ENCODE measurements around the gene PDE1C. TPM values are rescaled to one million over a fixed set of nuclear protein-coding genes. Genes with fewer than 3 reads are reported as not detected.

PDE1C gene
- total RNA-seq, 1 donor from 2014 or later: 0.03 TPM

- no peak for DNase-seq (ENCODE audit: low read depth)
Measured at GRCh38 chr7:31899356-31899927, 170.8 kb downstream of the PDE1C start.

- DNase-seq (ENCODE audit: low read depth): no peak
Measured at GRCh38 chr7:31896925-31897324, 173.3 kb downstream of the PDE1C start.

GRCh38 chr7:31894308-31894707 is 175.9 kb downstream of the PDE1C start:
- no peak for DNase-seq (ENCODE audit: low read depth)

GRCh38 chr7:31893365-31893764 is 176.8 kb downstream of the PDE1C start:
- DNase-seq (ENCODE audit: low read depth): no peak

- no peak for DNase-seq (ENCODE audit: low read depth)
Measured at GRCh38 chr7:31892099-31892829, 177.9 kb downstream of the PDE1C start.

- no peak for DNase-seq (ENCODE audit: low read depth)
Measured at GRCh38 chr7:31890766-31891165, 179.4 kb downstream of the PDE1C start.

- DNase-seq (ENCODE audit: low read depth): no peak
Measured at GRCh38 chr7:31890198-31890597, 180.0 kb downstream of the PDE1C start.

GRCh38 chr7:31887006-31887405 is 183.2 kb downstream of the PDE1C start:
- DNase-seq (ENCODE audit: low read depth): no peak

DNA sequence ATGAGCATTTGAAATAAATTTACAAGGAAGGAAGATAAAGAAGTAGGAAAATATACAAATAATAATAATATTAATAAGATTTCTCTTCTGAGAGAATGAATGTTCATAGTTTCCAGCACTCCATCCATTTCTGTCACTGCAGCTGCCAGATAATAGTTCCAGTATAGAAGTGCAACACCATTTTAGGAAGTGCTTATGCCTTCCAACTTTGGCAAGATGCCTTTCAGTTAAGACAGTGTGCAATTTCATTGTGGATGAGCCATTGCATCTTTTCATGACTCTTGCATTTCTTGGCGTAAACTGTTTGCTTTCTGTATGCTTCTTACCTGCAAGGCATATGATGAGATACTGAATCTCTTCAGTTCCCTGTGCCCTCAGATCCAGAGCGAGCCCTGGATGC is 185.0 kb downstream of the PDE1C start:
- no peak for DNase-seq (ENCODE audit: low read depth)

- DNase-seq (ENCODE audit: low read depth): no peak
Measured at GRCh38 chr7:31883761-31884164, 186.4 kb downstream of the PDE1C start.

- peak; percentile 30 for DNase-seq (ENCODE audit: low read depth)
Measured at GRCh38 chr7:31882187-31882586, 188.0 kb downstream of the PDE1C start.

DNA sequence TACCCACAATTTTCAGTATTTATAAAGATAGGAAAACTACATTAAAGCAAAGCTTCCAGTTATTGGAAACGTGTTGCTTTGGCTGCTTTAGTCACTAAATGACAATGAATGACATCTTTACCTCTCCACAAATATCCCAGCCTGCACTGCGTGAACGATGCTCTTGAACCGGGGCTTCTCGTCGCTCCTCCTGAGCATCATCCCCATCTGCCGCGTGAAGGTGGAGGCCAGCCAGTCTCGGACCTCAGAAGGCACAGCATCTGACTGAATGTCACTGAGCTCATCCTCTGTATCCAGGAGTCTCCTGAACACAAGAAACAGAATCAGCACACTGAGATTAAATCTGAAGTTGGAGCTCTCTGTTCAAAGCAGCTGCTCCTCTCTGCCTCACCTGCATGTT is 191.3 kb downstream of the PDE1C start:
- DNase-seq (ENCODE audit: low read depth): no peak

- no peak for DNase-seq (ENCODE audit: low read depth)
Measured at GRCh38 chr7:31875424-31875823, 194.8 kb downstream of the PDE1C start.

GRCh38 chr7:31874631-31875386 is 195.4 kb downstream of the PDE1C start:
- no peak for DNase-seq (ENCODE audit: low read depth)

GRCh38 chr7:31873816-31874597 is 196.2 kb downstream of the PDE1C start:
- no peak for DNase-seq (ENCODE audit: low read depth)

GRCh38 chr7:31872545-31873370 is 197.4 kb downstream of the PDE1C start:
- no peak for DNase-seq (ENCODE audit: low read depth)

DNA sequence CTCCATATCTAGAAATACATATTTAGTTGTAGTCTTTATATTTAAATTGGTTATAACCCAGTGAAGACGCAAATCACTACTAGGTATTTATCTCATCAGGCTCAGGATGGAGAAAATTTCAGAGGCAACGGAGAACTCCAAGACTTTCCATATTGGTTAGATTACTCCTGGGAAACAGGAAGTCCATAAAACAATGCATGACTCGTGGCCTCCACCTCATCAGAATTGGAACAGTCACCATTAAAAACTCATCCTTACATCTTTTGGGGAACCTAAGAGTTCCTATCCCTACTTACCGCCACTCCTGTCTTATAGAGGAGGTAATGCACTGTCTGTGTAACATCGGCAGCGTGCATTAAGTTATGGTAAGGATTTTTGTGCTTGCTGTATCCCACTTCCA is 205.6 kb downstream of the PDE1C start:
- DNase-seq (ENCODE audit: low read depth): no peak

DNA sequence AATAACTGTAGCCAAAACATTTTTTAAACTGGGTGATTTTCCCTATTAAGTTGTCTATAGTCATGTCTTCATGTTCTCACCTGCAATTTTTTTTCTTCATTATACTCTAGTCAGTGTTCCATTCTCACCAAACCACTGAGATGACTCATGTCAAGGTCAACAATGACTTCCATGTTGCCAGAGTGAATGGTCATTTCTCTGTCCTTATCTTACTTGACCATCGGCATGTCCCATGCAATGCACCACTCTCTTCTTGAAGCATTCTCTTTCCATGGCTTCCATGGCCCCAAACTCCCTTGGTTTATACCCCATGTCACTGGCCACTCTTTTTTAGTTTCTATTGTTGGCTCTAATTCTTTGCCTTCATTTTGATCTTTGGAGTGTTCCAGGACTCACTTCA is 209.3 kb downstream of the PDE1C start:
- DNase-seq (ENCODE audit: low read depth): no peak

DNA sequence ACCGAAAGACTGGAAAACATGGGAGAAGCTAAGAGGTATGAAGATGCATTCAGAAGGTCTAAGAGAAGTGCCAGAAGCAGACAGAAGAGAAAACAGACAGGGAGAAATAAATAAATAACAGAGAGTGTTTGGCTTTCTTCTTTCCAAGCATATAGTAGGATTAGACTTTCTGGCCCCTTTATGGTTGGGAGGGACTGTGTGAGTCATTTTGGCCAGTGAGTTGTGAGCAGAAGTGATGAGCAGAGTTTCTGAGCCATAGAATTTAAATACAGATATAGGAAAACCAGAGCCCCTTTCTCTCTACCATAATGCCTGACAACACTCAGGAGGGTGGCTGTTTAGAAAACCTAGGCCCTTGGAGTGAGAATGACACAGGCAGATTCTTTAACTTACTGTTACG is 212.2 kb downstream of the PDE1C start:
- no peak for DNase-seq (ENCODE audit: low read depth)

- DNase-seq (ENCODE audit: low read depth): no peak
Measured at GRCh38 chr7:31857172-31857571, 213.0 kb downstream of the PDE1C start.

- no peak for DNase-seq (ENCODE audit: low read depth)
Measured at GRCh38 chr7:31856337-31856736, 213.9 kb downstream of the PDE1C start.
